ENCODE measurements around the gene NPFFR1.

NPFFR1 gene

DNA sequence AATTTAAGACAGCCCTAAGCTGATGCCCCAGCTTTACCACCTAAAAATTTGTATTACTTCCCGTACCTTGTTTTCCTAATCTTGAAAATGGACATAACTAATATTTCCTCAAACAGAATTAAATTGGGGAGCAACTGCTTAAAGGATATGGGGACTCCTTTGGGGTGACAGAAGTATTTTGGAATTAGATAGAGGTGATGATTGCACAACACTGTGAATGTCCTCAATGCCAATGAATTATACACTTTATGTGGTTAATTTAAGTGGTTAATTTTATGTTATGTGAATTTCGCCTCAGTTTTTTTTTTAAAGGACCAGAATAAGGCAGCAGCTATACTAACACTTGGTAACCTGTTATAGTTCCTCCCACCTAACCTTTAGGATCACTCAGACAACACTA lies 19.9 kb upstream of the NPFFR1 start:
- peaks cover 0 to 30% of the 10 kb centered on the region in 2 experiments for H3K36me3 ChIP-seq (ENCODE audit: control insufficient read depth in 1 of 2, insufficient read depth in 2 of 2, low read depth in 1 of 2, low read length in 2 of 2)
- H4K91ac ChIP-seq (ENCODE audit: low read length), result no peak overlapping the region
- no peak overlapping the region for H3K18ac ChIP-seq (ENCODE audit: low read depth in 1 of 2, low read length in 2 of 2)
- no peak overlapping the region for H2AFZ ChIP-seq (ENCODE audit: low read depth, low read length)
- no peak overlapping the region for H2BK120ac ChIP-seq (ENCODE audit: low read depth, low read length)
- no peaks in the 10 kb centered on the region for H3K79me1 ChIP-seq (replicated peaks; ENCODE audit: low read length, poor library complexity, severe bottlenecking)
- no peak overlapping the region for H2BK5ac ChIP-seq (ENCODE audit: low read depth, low read length, poor library complexity, severe bottlenecking)
- DNase-seq, result no peak
- WGBS, result 93% methylated on average over 1 of the region's 2 CpGs
- no peak overlapping the region for H3K9ac ChIP-seq (ENCODE audit: low read length)
- H3K4me1 ChIP-seq (ENCODE audit: control insufficient read depth, insufficient read depth, low read depth, low read length), result no peaks in the 10 kb centered on the region
- H2AK5ac ChIP-seq (ENCODE audit: low read length, severe bottlenecking), result no peak overlapping the region
- no peak overlapping the region for H4K8ac ChIP-seq (ENCODE audit: low read length)
- H2BK15ac ChIP-seq (ENCODE audit: low read depth, poor library complexity, severe bottlenecking), result no peak overlapping the region
- H3K27ac ChIP-seq (ENCODE audit: low read length, poor library complexity, severe bottlenecking), result no peak overlapping the region
- no peak overlapping the region for H3K23ac ChIP-seq (ENCODE audit: low read length in 2 of 2)
- H3K4me3 ChIP-seq (ENCODE audit: insufficient read depth in 1 of 2, low read depth in 1 of 2, low read length in 2 of 2), result no peak overlapping the region
- no peak overlapping the region for H3K4ac ChIP-seq (ENCODE audit: low read depth in 1 of 2, low read length in 2 of 2)
- H3K14ac ChIP-seq (ENCODE audit: low read length in 2 of 2), result peak overlapping the region in 1 of 2 experiments; percentile 11
- no peak overlapping the region for H3K4me2 ChIP-seq (ENCODE audit: low read length, poor library complexity, severe bottlenecking)
- peaks cover 0 to 15% of the 10 kb centered on the region in 2 experiments for H3K27me3 ChIP-seq (ENCODE audit: control insufficient read depth in 1 of 2, insufficient read depth in 1 of 2, low read length in 2 of 2)
- H2BK12ac ChIP-seq (ENCODE audit: low read length in 2 of 2), result no peak overlapping the region
- no peaks in the 10 kb centered on the region for H3K9me3 ChIP-seq (ENCODE audit: control insufficient read depth, low read length)

DNA sequence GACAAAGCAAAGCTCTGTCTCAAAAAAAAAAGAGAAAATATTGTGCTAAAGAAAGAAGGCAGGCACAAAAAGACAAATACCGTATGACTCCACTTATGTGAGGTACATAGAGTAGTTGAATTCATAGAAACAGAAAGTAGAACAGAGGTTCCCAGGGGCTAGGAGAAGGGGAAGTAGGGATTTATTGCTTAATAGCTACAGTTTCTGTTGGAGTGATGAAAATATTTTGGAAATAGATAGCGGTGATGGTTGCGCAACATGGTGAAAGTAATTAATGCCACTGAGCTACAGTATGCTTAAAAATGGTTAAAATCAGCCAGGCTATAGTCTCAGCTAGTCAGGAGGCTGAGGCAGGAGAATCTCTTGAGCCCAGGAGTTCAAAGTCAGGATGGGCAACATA lies 18.5 kb upstream of the NPFFR1 start:
- 95% methylated on average over 3 of the region's 3 CpGs for WGBS

GRCh38 chr10:70300908-70301597 lies 17.2 kb upstream of the NPFFR1 start:
- Histone ChIP-seq H2AK5ac (ENCODE audit: low read length, severe bottlenecking) (no peak overlapping the region), H4K91ac (ENCODE audit: low read length) (no peak overlapping the region), H3K4me1 (ENCODE audit: control insufficient read depth, insufficient read depth, low read depth, low read length) (peaks cover 4% of the 10 kb centered on the region), H3K4me2 (ENCODE audit: low read length, poor library complexity, severe bottlenecking) (no peak overlapping the region), H2AFZ (ENCODE audit: low read depth, low read length) (no peak overlapping the region), H3K23ac (ENCODE audit: low read length in 2 of 2) (no peak overlapping the region), H2BK15ac (ENCODE audit: low read depth, poor library complexity, severe bottlenecking) (no peak overlapping the region), H3K27ac (ENCODE audit: low read length, poor library complexity, severe bottlenecking) (no peak overlapping the region), H2BK120ac (ENCODE audit: low read depth, low read length) (no peak overlapping the region), H4K8ac (ENCODE audit: low read length) (no peak overlapping the region), H2BK5ac (ENCODE audit: low read depth, low read length, poor library complexity, severe bottlenecking) (no peak overlapping the region), H3K18ac (ENCODE audit: low read depth in 1 of 2, low read length in 2 of 2) (no peak overlapping the region), H3K27me3 (ENCODE audit: control insufficient read depth in 1 of 2, insufficient read depth in 1 of 2, low read length in 2 of 2) (peaks cover 0 to 5% of the 10 kb centered on the region in 2 experiments), H2BK12ac (ENCODE audit: low read length in 2 of 2) (no peak overlapping the region), H3K4me3 (ENCODE audit: insufficient read depth in 1 of 2, low read depth in 1 of 2, low read length in 2 of 2) (no peak overlapping the region), H3K79me1 (replicated peaks; ENCODE audit: low read length, poor library complexity, severe bottlenecking) (no peaks in the 10 kb centered on the region), H3K4ac (ENCODE audit: low read depth in 1 of 2, low read length in 2 of 2) (no peak overlapping the region), H3K36me3 (ENCODE audit: control insufficient read depth in 1 of 2, insufficient read depth in 2 of 2, low read depth in 1 of 2, low read length in 2 of 2) (peaks cover 0 to 27% of the 10 kb centered on the region in 2 experiments), H3K14ac (ENCODE audit: low read length in 2 of 2) (no peak overlapping the region), H3K9me3 (ENCODE audit: control insufficient read depth, low read length) (no peaks in the 10 kb centered on the region), H3K9ac (ENCODE audit: low read length) (no peak overlapping the region)
- WGBS, result 96% methylated on average over 17 of the region's 19 CpGs
- no peak for DNase-seq

More for the DNA sequence above, 18.5 kb upstream of the NPFFR1 start:
- no peak overlapping the region for H3K14ac ChIP-seq (ENCODE audit: low read length in 2 of 2)
- peak overlapping the region; percentile 54 for H3K9ac ChIP-seq (ENCODE audit: low read length)
- H2BK5ac ChIP-seq (ENCODE audit: low read depth, low read length, poor library complexity, severe bottlenecking), result no peak overlapping the region
- no peak overlapping the region for H2AFZ ChIP-seq (ENCODE audit: low read depth, low read length)
- H3K27me3 ChIP-seq (ENCODE audit: control insufficient read depth in 1 of 2, insufficient read depth in 1 of 2, low read length in 2 of 2), result peaks cover 0 to 11% of the 10 kb centered on the region in 2 experiments
- no peak overlapping the region for H3K27ac ChIP-seq (ENCODE audit: low read length, poor library complexity, severe bottlenecking)
- H2BK12ac ChIP-seq (ENCODE audit: low read length in 2 of 2), result no peak overlapping the region
- H2BK15ac ChIP-seq (ENCODE audit: low read depth, poor library complexity, severe bottlenecking), result no peak overlapping the region
- H2BK120ac ChIP-seq (ENCODE audit: low read depth, low read length), result no peak overlapping the region
- no peak overlapping the region for H3K18ac ChIP-seq (ENCODE audit: low read depth in 1 of 2, low read length in 2 of 2)
- H3K4ac ChIP-seq (ENCODE audit: low read depth in 1 of 2, low read length in 2 of 2), result no peak overlapping the region
- peak overlapping the region in 1 of 2 experiments; percentile 26 for H3K4me3 ChIP-seq (ENCODE audit: insufficient read depth in 1 of 2, low read depth in 1 of 2, low read length in 2 of 2)
- no peaks in the 10 kb centered on the region for H3K4me1 ChIP-seq (ENCODE audit: control insufficient read depth, insufficient read depth, low read depth, low read length)
- no peaks in the 10 kb centered on the region for H3K9me3 ChIP-seq (ENCODE audit: control insufficient read depth, low read length)
- no peak overlapping the region for H4K8ac ChIP-seq (ENCODE audit: low read length)
- H2AK5ac ChIP-seq (ENCODE audit: low read length, severe bottlenecking), result no peak overlapping the region
- peak; percentile 47 for DNase-seq
- no peak overlapping the region for H3K23ac ChIP-seq (ENCODE audit: low read length in 2 of 2)
- H3K4me2 ChIP-seq (ENCODE audit: low read length, poor library complexity, severe bottlenecking), result no peak overlapping the region
- H3K79me1 ChIP-seq (replicated peaks; ENCODE audit: low read length, poor library complexity, severe bottlenecking), result no peaks in the 10 kb centered on the region
- no peak overlapping the region for H4K91ac ChIP-seq (ENCODE audit: low read length)
- peaks cover 0 to 27% of the 10 kb centered on the region in 2 experiments for H3K36me3 ChIP-seq (ENCODE audit: control insufficient read depth in 1 of 2, insufficient read depth in 2 of 2, low read depth in 1 of 2, low read length in 2 of 2)

- no peak overlapping the region for H2BK120ac ChIP-seq (ENCODE audit: low read depth, low read length)
- H2BK5ac ChIP-seq (ENCODE audit: low read depth, low read length, poor library complexity, severe bottlenecking), result no peak overlapping the region
- H3K14ac ChIP-seq (ENCODE audit: low read length in 2 of 2), result peak overlapping the region in 1 of 2 experiments; percentile 20
- H4K8ac ChIP-seq (ENCODE audit: low read length), result no peak overlapping the region
- H2AK5ac ChIP-seq (ENCODE audit: low read length, severe bottlenecking), result no peak overlapping the region
- no peak overlapping the region for H2AFZ ChIP-seq (ENCODE audit: low read depth, low read length)
- no peak overlapping the region for H2BK12ac ChIP-seq (ENCODE audit: low read length in 2 of 2)
- H3K79me1 ChIP-seq (replicated peaks; ENCODE audit: low read length, poor library complexity, severe bottlenecking), result no peaks in the 10 kb centered on the region
- H3K36me3 ChIP-seq (ENCODE audit: control insufficient read depth in 1 of 2, insufficient read depth in 2 of 2, low read depth in 1 of 2, low read length in 2 of 2), result peaks cover 0 to 27% of the 10 kb centered on the region in 2 experiments
- WGBS, result 97% methylated on average over 6 of the region's 6 CpGs
- H3K9me3 ChIP-seq (ENCODE audit: control insufficient read depth, low read length), result no peaks in the 10 kb centered on the region
- no peak overlapping the region for H3K4ac ChIP-seq (ENCODE audit: low read depth in 1 of 2, low read length in 2 of 2)
- H3K9ac ChIP-seq (ENCODE audit: low read length), result no peak overlapping the region
- no peak overlapping the region for H3K23ac ChIP-seq (ENCODE audit: low read length in 2 of 2)
- H3K4me2 ChIP-seq (ENCODE audit: low read length, poor library complexity, severe bottlenecking), result no peak overlapping the region
- H3K4me3 ChIP-seq (ENCODE audit: insufficient read depth in 1 of 2, low read depth in 1 of 2, low read length in 2 of 2), result no peak overlapping the region
- H3K18ac ChIP-seq (ENCODE audit: low read depth in 1 of 2, low read length in 2 of 2), result no peak overlapping the region
- no peak for DNase-seq
- H3K27me3 ChIP-seq (ENCODE audit: control insufficient read depth in 1 of 2, insufficient read depth in 1 of 2, low read length in 2 of 2), result peaks cover 0 to 5% of the 10 kb centered on the region in 2 experiments
- no peak overlapping the region for H4K91ac ChIP-seq (ENCODE audit: low read length)
- H3K27ac ChIP-seq (ENCODE audit: low read length, poor library complexity, severe bottlenecking), result no peak overlapping the region
- H3K4me1 ChIP-seq (ENCODE audit: control insufficient read depth, insufficient read depth, low read depth, low read length), result peaks cover 4% of the 10 kb centered on the region
- no peak overlapping the region for H2BK15ac ChIP-seq (ENCODE audit: low read depth, poor library complexity, severe bottlenecking)
Measured at GRCh38 chr10:70300461-70300860, 16.7 kb upstream of the NPFFR1 start.
